Upper lobe of right lung (tissue), 1 donor: ENCODE data around the gene CMSS1. TPM values are rescaled to one million over a fixed set of nuclear protein-coding genes. Genes with fewer than 3 reads are reported as not detected.

Experiments used
- ATAC-seq: fragments of 200-7000 bp; cut with Tn5 transposase; one replicate; pipeline ENCODE4 v1.9.1; 2020; ENCODE audit warnings: mild to moderate bottlenecking, moderate library complexity
- DNase-seq: peaks from one replicate; pipeline ENCODE4 v3.0.0-alpha.2; 2020
- H3K27ac ChIP-seq: fragments of 200-600 bp; one replicate; pipeline ENCODE4 v1.8.0; 2022
- H3K27me3 ChIP-seq: fragments of 200-600 bp; one replicate; pipeline ENCODE4 v1.8.0; 2022; ENCODE audit warnings: mild to moderate bottlenecking
- H3K36me3 ChIP-seq: fragments of 200-600 bp; one replicate; pipeline ENCODE4 v1.8.0; 2022
- H3K4me1 ChIP-seq: fragments of 200-600 bp; one replicate; pipeline ENCODE4 v1.8.0; 2022
- H3K4me3 ChIP-seq: fragments of 200-600 bp; one replicate; pipeline ENCODE4 v1.8.0; 2022; ENCODE audit warnings: mild to moderate bottlenecking
- H3K9me3 ChIP-seq: fragments of 200-600 bp; one replicate; pipeline ENCODE4 v1.8.0; 2022
- intact Hi-C: fragments of 100-400 bp; cut with DNase I; formaldehyde crosslinking; loops from one replicate; pipeline ENCODE4 v1.11.0; 2022
- total RNA-seq: library from RNA; stranded (reverse); fragmentation: NEBNext Ultra II Directional; extraction: Animal tissue kit (Norgen Biotek cat#: 25700); gene quantifications from one replicate; pipeline ENCODE4 v1.2.1, GENCODE V29; 2021
- TF ChIP-seq, protein P1 (sequence below): fragments of 200-600 bp; IDR thresholded peaks from one replicate; pipeline ENCODE4 v1.8.0; 2022; ENCODE audit warnings: antibody characterized with exemption
- donor health status: DM: no; HTN: yes; CAD: no; lungs with severe emphysema.

The CMSS1 gene
- total RNA-seq, 1 donor from 2014 or later = 20.6 TPM

DNA sequence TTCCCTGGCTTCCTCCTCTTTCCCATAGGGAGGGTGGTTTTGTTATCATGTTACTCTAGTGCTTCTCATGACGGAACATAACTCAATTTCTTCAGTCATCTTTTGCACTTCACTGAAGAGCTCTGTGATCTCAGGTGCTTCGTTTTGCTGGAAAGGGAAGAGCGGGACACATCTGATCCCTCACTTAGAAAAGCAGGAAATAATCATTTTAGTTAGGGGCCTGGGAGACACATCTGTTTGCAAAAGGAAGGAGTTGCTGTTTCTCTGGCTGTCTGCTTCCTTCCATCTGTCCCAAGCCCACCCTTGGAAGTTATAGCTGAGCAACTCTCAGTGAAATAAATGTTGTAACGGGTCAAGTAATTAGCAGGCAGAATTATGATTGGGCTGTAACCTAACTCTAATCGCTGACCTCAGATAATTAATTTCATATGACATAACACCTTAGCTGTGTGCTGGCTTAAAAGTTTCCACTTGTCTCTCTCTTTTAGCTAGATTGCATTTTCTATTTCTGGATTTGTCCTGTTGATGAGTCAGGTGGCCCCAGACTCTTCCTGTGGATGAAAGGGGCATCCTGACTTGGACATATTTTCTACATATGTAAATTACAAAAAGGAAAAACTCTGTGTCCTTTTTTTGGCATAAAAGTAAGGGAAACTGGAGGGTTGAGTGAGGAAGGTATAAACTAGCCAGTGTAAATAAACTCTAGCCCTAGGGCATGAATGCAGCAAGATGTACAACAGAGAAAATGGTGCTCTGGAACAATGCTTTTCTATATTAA lies 307.7 kb downstream of the CMSS1 start:
- TF ChIP-seq, protein P1, sequence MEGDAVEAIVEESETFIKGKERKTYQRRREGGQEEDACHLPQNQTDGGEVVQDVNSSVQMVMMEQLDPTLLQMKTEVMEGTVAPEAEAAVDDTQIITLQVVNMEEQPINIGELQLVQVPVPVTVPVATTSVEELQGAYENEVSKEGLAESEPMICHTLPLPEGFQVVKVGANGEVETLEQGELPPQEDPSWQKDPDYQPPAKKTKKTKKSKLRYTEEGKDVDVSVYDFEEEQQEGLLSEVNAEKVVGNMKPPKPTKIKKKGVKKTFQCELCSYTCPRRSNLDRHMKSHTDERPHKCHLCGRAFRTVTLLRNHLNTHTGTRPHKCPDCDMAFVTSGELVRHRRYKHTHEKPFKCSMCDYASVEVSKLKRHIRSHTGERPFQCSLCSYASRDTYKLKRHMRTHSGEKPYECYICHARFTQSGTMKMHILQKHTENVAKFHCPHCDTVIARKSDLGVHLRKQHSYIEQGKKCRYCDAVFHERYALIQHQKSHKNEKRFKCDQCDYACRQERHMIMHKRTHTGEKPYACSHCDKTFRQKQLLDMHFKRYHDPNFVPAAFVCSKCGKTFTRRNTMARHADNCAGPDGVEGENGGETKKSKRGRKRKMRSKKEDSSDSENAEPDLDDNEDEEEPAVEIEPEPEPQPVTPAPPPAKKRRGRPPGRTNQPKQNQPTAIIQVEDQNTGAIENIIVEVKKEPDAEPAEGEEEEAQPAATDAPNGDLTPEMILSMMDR = no peak
- no peaks in the 10 kb centered on the region for H3K9me3 ChIP-seq
- H3K36me3 ChIP-seq = no peaks in the 10 kb centered on the region
- DNase-seq (no peak), ATAC-seq (no peak)
- H3K4me3 ChIP-seq = no peak overlapping the region
- no peaks in the 10 kb centered on the region for H3K27me3 ChIP-seq
- H3K4me1 ChIP-seq = peaks cover 5% of the 10 kb centered on the region
- intact Hi-C loops = no loop called here
- no peak overlapping the region for H3K27ac ChIP-seq

DNA sequence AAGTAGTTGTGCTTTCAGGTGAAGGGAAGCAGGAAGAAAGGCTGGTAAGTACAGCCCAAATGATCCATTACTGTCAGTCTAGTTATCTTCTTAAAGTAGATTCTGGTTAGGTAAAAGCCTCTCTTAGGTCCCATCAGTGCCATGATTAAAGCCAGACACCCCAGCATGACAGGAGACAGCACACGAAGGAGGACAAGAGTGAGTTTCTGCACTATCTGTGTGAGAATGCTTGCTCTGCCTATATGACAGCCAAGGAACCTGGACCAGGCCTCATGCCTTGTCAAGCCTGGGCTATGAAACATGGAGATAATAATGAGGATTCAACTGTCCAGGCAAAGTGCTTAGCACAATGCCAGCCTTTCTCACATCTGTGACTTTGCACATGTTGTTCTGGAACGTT lies 310.1 kb downstream of the CMSS1 start:
- no peak for ATAC-seq
- TF ChIP-seq, protein P1 = no peak
- Histone ChIP-seq H3K36me3 (no peaks in the 10 kb centered on the region), H3K9me3 (no peaks in the 10 kb centered on the region), H3K4me1 (peaks cover 5% of the 10 kb centered on the region), H3K27me3 (no peaks in the 10 kb centered on the region), H3K4me3 (no peak overlapping the region), H3K27ac (no peak overlapping the region)
- no peak for DNase-seq
- intact Hi-C loops = no loop called here

DNA sequence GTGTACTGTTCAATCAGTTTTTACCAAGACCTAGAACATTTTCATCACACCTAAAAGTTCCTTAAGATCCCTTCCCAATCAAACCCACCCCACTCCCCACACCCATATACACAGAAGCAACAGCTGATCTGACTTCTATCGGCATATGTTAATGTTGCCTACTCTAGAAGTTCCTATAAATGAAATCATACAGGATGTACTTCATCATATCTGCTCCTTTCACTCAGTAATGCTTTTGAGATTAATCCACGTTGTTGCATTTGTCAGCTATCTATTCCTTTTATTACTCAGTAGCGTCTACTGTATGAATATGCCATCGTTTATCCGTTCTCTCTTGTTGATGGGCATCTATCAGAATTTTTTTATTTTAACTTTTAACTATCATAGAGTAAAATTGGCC lies 310.9 kb downstream of the CMSS1 start:
- peaks cover 5% of the 10 kb centered on the region for H3K4me1 ChIP-seq
- no peak overlapping the region for H3K27ac ChIP-seq
- DNase-seq (no peak), ATAC-seq (no peak)
- TF ChIP-seq, protein P1 = no peak
- intact Hi-C loops = no loop called here
- no peaks in the 10 kb centered on the region for H3K36me3 ChIP-seq
- no peaks in the 10 kb centered on the region for H3K27me3 ChIP-seq
- no peaks in the 10 kb centered on the region for H3K9me3 ChIP-seq
- no peak overlapping the region for H3K4me3 ChIP-seq

DNA sequence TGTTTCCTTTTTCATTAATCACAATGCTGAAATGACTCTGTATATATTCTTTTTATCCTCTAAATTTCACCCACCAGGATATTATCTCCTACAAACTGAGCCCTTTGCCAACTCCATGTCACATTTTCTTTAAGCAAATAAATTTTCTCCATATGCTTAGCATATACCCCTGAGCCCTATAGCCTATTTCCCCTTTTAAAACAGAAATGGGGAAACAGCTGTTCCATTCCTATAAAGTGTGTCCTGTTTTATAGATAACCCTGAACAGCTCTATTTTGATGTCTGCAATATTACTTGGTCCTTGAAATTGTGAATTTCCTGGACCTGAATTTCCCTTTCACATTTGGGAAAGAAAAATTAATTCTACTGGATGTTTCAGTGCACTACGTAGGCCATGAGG lies 312.3 kb downstream of the CMSS1 start:
- Histone ChIP-seq H3K27me3 (no peaks in the 10 kb centered on the region), H3K4me3 (no peak overlapping the region), H3K9me3 (no peaks in the 10 kb centered on the region), H3K27ac (no peak overlapping the region), H3K4me1 (peaks cover 5% of the 10 kb centered on the region), H3K36me3 (no peaks in the 10 kb centered on the region)
- no peak for ATAC-seq
- TF ChIP-seq, protein P1 = no peak
- no peak for DNase-seq
- intact Hi-C loops = no loop called here

DNA sequence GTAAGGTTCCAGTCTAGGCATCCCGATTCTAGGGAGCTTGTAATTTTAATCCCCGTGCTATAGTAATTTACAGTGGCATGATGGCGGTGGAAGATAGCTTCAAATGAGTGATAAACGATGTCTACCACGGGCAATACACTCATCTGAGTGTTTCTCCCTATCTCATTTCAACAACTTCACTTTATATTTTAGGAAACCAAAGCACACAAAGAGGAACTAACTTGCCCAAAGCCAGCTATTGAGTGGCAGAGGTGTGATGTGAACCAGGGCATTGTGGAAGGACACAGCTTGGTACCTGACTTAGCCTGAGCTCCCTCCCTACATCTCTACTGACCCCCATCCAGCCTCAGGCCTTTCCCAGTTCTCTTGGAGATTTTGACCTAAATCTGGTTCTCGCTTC lies 313.6 kb downstream of the CMSS1 start:
- no peak overlapping the region for H3K4me3 ChIP-seq
- ATAC-seq (no peak), DNase-seq (no peak)
- intact Hi-C loops = no loop called here
- H3K4me1 ChIP-seq = peaks cover 5% of the 10 kb centered on the region
- no peak overlapping the region for H3K27ac ChIP-seq
- no peaks in the 10 kb centered on the region for H3K27me3 ChIP-seq
- no peaks in the 10 kb centered on the region for H3K9me3 ChIP-seq
- no peaks in the 10 kb centered on the region for H3K36me3 ChIP-seq
- TF ChIP-seq, protein P1 = no peak
